Measurements from ENCODE around the gene PRSS27.

DNA sequence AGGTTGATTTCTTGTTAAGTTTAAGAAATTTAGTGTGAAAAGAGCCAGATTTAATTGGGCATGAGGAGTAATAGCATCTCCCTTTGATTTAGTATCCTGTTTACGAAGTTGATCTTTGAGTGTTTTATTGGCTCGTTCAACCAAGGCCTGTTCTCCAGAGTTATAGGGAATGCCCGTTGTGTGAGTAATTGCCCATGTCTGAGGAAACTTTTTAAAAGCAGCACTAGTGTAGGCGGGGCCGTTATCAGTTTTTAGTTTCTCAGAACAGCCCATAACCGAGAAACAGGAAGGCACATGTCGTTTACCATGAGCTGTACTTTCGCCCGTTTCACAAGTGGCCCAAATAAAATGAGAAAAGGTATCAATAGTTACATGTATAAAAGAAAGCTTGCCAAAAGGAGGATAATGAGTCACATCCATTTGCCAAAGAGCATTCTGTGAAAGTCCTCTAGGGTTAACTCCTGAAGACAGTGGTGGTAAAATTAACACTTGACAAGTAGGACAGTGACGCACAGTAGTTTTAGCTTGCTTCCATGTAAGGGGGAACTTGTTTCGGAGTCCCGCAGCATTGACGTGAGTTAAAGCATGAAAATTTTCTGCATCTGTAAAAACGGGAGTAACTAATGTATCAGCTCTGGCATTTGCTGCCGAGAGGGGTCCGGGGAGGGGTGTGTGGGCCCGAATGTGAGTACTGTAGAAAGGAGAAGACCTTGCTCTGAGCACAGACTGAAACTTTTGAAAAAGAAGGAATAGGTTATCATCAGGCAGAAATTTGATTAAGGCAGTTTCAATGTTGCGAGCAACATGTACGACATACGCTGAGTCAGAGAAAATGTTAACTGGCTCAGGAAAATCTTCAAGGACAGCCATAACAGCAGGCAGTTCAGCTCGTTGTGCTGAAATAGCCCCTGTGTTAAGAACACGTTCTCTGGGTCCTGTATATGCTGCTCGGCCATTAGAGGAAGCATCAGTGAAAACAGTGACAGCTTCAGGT is 56.2 kb downstream of the PRSS27 start:
- no peak for TF ChIP-seq HDAC2 (IDR thresholded peaks at IDR 0.05; ENCODE audit: borderline replicate concordance in 1 of 2, low read depth in 2 of 2, low read length in 2 of 2)
- TF ChIP-seq, protein P1, sequence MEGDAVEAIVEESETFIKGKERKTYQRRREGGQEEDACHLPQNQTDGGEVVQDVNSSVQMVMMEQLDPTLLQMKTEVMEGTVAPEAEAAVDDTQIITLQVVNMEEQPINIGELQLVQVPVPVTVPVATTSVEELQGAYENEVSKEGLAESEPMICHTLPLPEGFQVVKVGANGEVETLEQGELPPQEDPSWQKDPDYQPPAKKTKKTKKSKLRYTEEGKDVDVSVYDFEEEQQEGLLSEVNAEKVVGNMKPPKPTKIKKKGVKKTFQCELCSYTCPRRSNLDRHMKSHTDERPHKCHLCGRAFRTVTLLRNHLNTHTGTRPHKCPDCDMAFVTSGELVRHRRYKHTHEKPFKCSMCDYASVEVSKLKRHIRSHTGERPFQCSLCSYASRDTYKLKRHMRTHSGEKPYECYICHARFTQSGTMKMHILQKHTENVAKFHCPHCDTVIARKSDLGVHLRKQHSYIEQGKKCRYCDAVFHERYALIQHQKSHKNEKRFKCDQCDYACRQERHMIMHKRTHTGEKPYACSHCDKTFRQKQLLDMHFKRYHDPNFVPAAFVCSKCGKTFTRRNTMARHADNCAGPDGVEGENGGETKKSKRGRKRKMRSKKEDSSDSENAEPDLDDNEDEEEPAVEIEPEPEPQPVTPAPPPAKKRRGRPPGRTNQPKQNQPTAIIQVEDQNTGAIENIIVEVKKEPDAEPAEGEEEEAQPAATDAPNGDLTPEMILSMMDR (IDR thresholded peaks at IDR 0.05; ENCODE audit: control extremely low read depth in 1 of 3, insufficient read depth in 1 of 3, low read depth in 1 of 3, low read length in 3 of 3), result no peak
- TF ChIP-seq EP300 (IDR thresholded peaks at IDR 0.05; ENCODE audit: borderline replicate concordance in 1 of 2, low read depth in 2 of 2, low read length in 2 of 2), result no peak
- TF ChIP-seq RAD21 (IDR thresholded peaks at IDR 0.05 in 1 of 2, conservative IDR thresholded peaks at IDR 0.05 in 1 of 2; ENCODE audit: low read depth in 2 of 2, low read length in 2 of 2), result no peak
- no peak for TF ChIP-seq GTF2F1 (IDR thresholded peaks at IDR 0.05; ENCODE audit: borderline replicate concordance, low read depth, low read length)
- no peak for TF ChIP-seq POLR2A (IDR thresholded peaks at IDR 0.05; ENCODE audit: control extremely low read depth in 1 of 2, low read depth in 2 of 2, low read length in 2 of 2)
- no peak for TF ChIP-seq EZH2 (IDR thresholded peaks at IDR 0.05; ENCODE audit: low read depth, low read length, severe bottlenecking)
- TF ChIP-seq, protein P2, sequence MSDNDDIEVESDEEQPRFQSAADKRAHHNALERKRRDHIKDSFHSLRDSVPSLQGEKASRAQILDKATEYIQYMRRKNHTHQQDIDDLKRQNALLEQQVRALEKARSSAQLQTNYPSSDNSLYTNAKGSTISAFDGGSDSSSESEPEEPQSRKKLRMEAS (IDR thresholded peaks at IDR 0.05), result no peak
- TF ChIP-seq, protein P3, sequence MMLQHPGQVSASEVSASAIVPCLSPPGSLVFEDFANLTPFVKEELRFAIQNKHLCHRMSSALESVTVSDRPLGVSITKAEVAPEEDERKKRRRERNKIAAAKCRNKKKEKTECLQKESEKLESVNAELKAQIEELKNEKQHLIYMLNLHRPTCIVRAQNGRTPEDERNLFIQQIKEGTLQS (IDR thresholded peaks at IDR 0.05; ENCODE audit: insufficient read depth, low read depth, low read length), result no peak
